SK-N-SH treated with all-trans-retinoic acid at 6 μM for 48 hours (cell line): ENCODE measurements around the gene OR6C65.

Experiments
- ATAC-seq: fragments of 200-7000 bp; cut with Tn5 transposase; 3 replicates; pipeline ENCODE4 v1.9.1; 2020; ENCODE audit warnings: mild to moderate bottlenecking, moderate library complexity
- ARNTL ChIP-seq: fragments of 450-650 bp; formaldehyde crosslinking; IDR thresholded peaks from 2 replicates; pipeline ENCODE4 v1.5.0; 2020; ENCODE audit warnings: low read depth, mild to moderate bottlenecking, moderate library complexity, borderline replicate concordance
- BACH2 ChIP-seq: fragments of 250-450 bp; sonication (Bioruptor Pico); IDR thresholded peaks from 2 replicates; pipeline ENCODE4 v1.9.0; 2021; ENCODE audit warnings: mild to moderate bottlenecking, borderline replicate concordance
- CSDC2 ChIP-seq: fragments of 250-450 bp; sonication (Bioruptor Pico); IDR thresholded peaks from 2 replicates; pipeline ENCODE4 v1.5.0; 2020; ENCODE audit warnings: mild to moderate bottlenecking, moderate library complexity
- ESRRG ChIP-seq: fragments of 250-450 bp; sonication (Bioruptor Pico); IDR thresholded peaks from 2 replicates; pipeline ENCODE4 v1.6.1; 2021; ENCODE audit warnings: mild to moderate bottlenecking
- GLIS3 ChIP-seq: fragments of 250-450 bp; sonication (Bioruptor Pico); IDR thresholded peaks from 2 replicates; pipeline ENCODE4 v1.5.0; 2020; ENCODE audit warnings: mild to moderate bottlenecking, moderate library complexity
- OSR1 ChIP-seq: fragments of 250-450 bp; sonication (Bioruptor Pico); IDR thresholded peaks from 2 replicates; pipeline ENCODE4 v1.8.0; 2022; ENCODE audit warnings: moderate library complexity, mild to moderate bottlenecking, inconsistent platforms
- RARB ChIP-seq: fragments of 250-450 bp; sonication (Bioruptor Pico); IDR thresholded peaks from 2 replicates; pipeline ENCODE4 v1.8.0; 2021; ENCODE audit warnings: mild to moderate bottlenecking, moderate library complexity
- SNAI2 ChIP-seq: fragments of 250-450 bp; sonication (Bioruptor Pico); IDR thresholded peaks from 2 replicates; pipeline ENCODE4 v1.5.0; 2020; ENCODE audit warnings: mild to moderate bottlenecking, moderate library complexity
- TCF4 ChIP-seq: fragments of 250-450 bp; sonication (Bioruptor Pico); IDR thresholded peaks from 2 replicates; pipeline ENCODE4 v1.8.0; 2021; ENCODE audit warnings: mild to moderate bottlenecking, moderate library complexity, borderline replicate concordance
- TOX ChIP-seq: fragments of 250-450 bp; sonication (Bioruptor Pico); IDR thresholded peaks from 2 replicates; pipeline ENCODE4 v1.8.0; 2021; ENCODE audit warnings: mild to moderate bottlenecking, moderate library complexity, borderline replicate concordance
- ZC3H10 ChIP-seq: fragments of 250-450 bp; sonication (Bioruptor Pico); IDR thresholded peaks from 2 replicates; pipeline ENCODE4 v1.5.1; 2021; ENCODE audit warnings: mild to moderate bottlenecking, moderate library complexity
- ZFP3 ChIP-seq: fragments of 250-450 bp; sonication (Bioruptor Pico); IDR thresholded peaks from 2 replicates; pipeline ENCODE4 v1.5.0; 2020; ENCODE audit warnings: mild to moderate bottlenecking, moderate library complexity
- ZFP30 ChIP-seq: fragments of 450-650 bp; formaldehyde crosslinking; IDR thresholded peaks from 2 replicates; pipeline ENCODE4 v1.5.0; 2022; ENCODE audit warnings: mild to moderate bottlenecking, moderate library complexity
- ZNF565 ChIP-seq: fragments of 450-650 bp; formaldehyde crosslinking; conservative IDR thresholded peaks from 2 replicates; pipeline ENCODE4 v1.5.0; 2020; ENCODE audit warnings: low read depth, mild to moderate bottlenecking, moderate library complexity
- ZNF70 ChIP-seq: fragments of 450-650 bp; formaldehyde crosslinking; IDR thresholded peaks from 2 replicates; pipeline ENCODE4 v1.5.0; 2020; ENCODE audit warnings: mild to moderate bottlenecking, moderate library complexity
- ZNF8 ChIP-seq: fragments of 450-650 bp; formaldehyde crosslinking; IDR thresholded peaks from 2 replicates; pipeline ENCODE4 v1.5.0; 2020; ENCODE audit warnings: mild to moderate bottlenecking, moderate library complexity
- TF ChIP-seq, protein P1 (sequence below): fragments of 250-450 bp; sonication (Bioruptor Pico); IDR thresholded peaks from 2 replicates; pipeline ENCODE4 v1.5.1; 2020; ENCODE audit warnings: low read depth, mild to moderate bottlenecking, moderate library complexity
- TF ChIP-seq, protein P2 (sequence below): fragments of 250-450 bp; sonication (Bioruptor Pico); IDR thresholded peaks from 2 replicates; pipeline ENCODE4 v1.5.1; 2021; ENCODE audit warnings: mild to moderate bottlenecking, moderate library complexity
- TF ChIP-seq, protein P3 (sequence below): fragments of 250-450 bp; sonication (Bioruptor Pico); IDR thresholded peaks from 2 replicates; pipeline ENCODE4 v1.8.0; 2021; ENCODE audit warnings: low read depth, mild to moderate bottlenecking, moderate library complexity, borderline replicate concordance
- TF ChIP-seq, protein P4 (sequence below): fragments of 250-450 bp; sonication (Bioruptor Pico); IDR thresholded peaks from 2 replicates; pipeline ENCODE4 v1.8.0; 2020; ENCODE audit warnings: mild to moderate bottlenecking, moderate library complexity, borderline replicate concordance

Gene OR6C65

DNA sequence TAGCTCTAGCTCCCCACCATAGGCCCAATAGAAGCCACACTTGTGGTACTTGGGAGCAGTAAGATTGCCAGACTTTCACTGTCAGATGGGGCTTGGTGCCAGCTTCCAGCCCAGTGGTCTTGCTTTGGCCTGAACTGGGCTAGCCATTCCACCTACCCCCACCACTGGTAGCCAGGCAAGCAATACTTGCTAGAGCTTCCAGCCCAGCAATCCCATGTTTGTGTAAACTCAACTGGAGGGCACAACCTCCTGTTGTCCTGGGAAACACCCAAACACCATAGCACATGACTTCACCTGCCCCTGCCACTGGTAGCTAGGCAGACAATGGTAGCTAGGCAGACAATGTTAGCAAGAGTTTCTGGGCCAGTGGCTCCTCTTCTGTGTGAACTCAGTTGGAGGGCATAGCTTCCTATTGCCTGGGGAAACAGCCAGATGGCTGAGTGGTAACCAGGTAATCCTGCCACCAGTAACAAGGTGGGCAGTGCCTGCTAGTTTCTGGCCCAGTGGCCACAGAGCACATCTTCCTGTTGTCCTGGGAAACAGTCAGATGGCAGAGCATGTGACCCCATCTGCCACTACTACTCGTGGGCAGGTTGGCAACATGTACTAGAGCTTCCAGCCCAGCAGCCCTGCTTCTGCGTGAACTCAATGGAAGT lies 20.1 kb downstream of the OR6C65 start:
- no peak for ATAC-seq
- TF ChIP-seq ZC3H10 (CRISPR knock-in tag) (no peak), BACH2 (CRISPR knock-in tag) (no peak), ESRRG (CRISPR knock-in tag) (no peak), TOX (CRISPR knock-in tag) (no peak), ZNF565 (CRISPR knock-in tag) (no peak)

DNA sequence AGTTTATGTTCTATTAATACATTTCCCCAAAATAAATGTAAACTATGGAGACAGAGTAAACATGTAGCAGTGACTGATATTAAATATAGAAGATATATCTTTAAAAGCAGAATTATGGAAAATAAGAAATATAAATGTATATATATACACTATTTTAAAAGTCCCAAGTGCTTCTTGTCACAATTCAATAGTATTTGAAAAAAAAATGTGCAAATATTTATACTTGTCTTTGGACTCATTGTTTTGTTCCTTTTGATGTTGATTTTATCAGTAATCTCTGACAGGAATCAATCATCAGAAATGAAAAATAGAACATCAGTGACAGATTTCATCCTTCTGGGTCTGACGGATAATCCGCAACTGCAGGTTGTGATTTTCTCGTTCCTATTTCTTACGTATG lies 25.6 kb downstream of the OR6C65 start, which contains the start of gene OR6C76:
TSS of gene OR6C76 (plus strand) at position 301 of the 400 bp plus-strand sequence. CDS start at position 301, 0 bp downstream.
- TF ChIP-seq ZNF70, result no peak
- no peak for TF ChIP-seq TOX (CRISPR knock-in tag)
- TF ChIP-seq ZFP30, result no peak
- TF ChIP-seq TCF4 (CRISPR knock-in tag), result no peak
- TF ChIP-seq, protein P1, sequence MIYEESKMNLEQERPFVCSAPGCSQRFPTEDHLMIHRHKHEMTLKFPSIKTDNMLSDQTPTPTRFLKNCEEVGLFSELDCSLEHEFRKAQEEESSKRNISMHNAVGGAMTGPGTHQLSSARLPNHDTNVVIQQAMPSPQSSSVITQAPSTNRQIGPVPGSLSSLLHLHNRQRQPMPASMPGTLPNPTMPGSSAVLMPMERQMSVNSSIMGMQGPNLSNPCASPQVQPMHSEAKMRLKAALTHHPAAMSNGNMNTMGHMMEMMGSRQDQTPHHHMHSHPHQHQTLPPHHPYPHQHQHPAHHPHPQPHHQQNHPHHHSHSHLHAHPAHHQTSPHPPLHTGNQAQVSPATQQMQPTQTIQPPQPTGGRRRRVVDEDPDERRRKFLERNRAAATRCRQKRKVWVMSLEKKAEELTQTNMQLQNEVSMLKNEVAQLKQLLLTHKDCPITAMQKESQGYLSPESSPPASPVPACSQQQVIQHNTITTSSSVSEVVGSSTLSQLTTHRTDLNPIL (CRISPR knock-in tag), result no peak
- no peak for TF ChIP-seq GLIS3
- TF ChIP-seq CSDC2 (CRISPR knock-in tag), result no peak
- no peak for TF ChIP-seq ARNTL (CRISPR knock-in tag)
- TF ChIP-seq OSR1 (CRISPR knock-in tag), result no peak
- TF ChIP-seq, protein P2, sequence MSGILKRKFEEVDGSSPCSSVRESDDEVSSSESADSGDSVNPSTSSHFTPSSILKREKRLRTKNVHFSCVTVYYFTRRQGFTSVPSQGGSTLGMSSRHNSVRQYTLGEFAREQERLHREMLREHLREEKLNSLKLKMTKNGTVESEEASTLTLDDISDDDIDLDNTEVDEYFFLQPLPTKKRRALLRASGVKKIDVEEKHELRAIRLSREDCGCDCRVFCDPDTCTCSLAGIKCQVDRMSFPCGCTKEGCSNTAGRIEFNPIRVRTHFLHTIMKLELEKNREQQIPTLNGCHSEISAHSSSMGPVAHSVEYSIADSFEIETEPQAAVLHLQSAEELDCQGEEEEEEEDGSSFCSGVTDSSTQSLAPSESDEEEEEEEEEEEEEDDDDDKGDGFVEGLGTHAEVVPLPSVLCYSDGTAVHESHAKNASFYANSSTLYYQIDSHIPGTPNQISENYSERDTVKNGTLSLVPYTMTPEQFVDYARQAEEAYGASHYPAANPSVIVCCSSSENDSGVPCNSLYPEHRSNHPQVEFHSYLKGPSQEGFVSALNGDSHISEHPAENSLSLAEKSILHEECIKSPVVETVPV, result no peak
- TF ChIP-seq SNAI2 (CRISPR knock-in tag), result no peak
- no peak for TF ChIP-seq ZNF565 (CRISPR knock-in tag)
- TF ChIP-seq, protein P3, sequence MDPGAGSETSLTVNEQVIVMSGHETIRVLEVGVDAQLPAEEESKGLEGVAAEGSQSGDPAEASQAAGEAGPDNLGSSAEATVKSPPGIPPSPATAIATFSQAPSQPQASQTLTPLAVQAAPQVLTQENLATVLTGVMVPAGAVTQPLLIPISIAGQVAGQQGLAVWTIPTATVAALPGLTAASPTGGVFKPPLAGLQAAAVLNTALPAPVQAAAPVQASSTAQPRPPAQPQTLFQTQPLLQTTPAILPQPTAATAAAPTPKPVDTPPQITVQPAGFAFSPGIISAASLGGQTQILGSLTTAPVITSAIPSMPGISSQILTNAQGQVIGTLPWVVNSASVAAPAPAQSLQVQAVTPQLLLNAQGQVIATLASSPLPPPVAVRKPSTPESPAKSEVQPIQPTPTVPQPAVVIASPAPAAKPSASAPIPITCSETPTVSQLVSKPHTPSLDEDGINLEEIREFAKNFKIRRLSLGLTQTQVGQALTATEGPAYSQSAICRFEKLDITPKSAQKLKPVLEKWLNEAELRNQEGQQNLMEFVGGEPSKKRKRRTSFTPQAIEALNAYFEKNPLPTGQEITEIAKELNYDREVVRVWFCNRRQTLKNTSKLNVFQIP (CRISPR knock-in tag), result no peak
- TF ChIP-seq, protein P4, sequence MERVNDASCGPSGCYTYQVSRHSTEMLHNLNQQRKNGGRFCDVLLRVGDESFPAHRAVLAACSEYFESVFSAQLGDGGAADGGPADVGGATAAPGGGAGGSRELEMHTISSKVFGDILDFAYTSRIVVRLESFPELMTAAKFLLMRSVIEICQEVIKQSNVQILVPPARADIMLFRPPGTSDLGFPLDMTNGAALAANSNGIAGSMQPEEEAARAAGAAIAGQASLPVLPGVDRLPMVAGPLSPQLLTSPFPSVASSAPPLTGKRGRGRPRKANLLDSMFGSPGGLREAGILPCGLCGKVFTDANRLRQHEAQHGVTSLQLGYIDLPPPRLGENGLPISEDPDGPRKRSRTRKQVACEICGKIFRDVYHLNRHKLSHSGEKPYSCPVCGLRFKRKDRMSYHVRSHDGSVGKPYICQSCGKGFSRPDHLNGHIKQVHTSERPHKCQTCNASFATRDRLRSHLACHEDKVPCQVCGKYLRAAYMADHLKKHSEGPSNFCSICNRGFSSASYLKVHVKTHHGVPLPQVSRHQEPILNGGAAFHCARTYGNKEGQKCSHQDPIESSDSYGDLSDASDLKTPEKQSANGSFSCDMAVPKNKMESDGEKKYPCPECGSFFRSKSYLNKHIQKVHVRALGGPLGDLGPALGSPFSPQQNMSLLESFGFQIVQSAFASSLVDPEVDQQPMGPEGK (CRISPR knock-in tag), result no peak
- TF ChIP-seq ESRRG (CRISPR knock-in tag), result no peak
- no peak for TF ChIP-seq RARB (CRISPR knock-in tag)
- TF ChIP-seq ZFP3 (CRISPR knock-in tag), result no peak
- TF ChIP-seq ZNF8 (CRISPR knock-in tag), result no peak

DNA sequence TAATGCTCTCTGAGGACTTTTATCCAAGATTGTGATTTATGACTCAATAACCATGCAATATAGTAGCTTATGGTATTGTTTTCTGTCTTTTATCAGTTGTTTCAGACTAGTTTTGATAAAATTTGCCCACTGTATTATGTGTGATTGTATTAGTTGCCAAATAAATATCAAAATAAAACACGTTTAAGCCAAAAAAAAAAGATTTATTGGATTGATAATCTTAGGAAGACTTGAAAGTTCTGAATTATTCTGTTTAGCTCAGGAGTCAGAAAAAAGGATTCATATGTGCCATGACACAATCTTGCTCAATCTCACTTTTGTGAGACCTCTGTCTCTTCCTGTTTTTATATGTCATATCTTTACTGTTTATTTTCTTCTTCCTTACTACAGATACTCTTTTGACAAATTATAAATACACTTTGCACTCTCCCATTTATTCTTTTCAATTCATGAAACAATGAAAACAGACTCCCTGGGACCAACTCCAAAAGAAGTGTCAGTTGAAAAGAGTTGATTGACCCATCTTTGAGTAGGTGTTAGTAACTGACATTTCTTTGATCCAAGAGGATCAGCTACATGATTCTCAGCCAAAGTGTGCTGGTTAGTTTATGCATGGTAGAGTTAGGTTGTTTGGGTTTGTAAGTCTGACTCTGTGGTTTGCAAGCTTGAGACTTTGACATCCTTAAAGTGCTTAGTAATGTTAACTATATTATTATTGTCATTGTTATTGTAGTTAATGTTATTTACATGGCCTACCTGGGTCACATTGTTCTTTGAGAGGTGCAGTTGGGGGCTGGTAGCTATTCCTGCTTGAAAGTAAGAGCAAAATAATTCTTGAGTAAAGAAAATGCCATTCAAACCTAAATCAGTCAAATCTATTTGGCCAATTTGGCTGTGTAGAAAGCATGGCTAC lies 28.3 kb downstream of the OR6C65 start:
- ATAC-seq, result no peak
- no peak for TF ChIP-seq ZNF565 (CRISPR knock-in tag)
- no peak for TF ChIP-seq GLIS3
- TF ChIP-seq CSDC2 (CRISPR knock-in tag), result no peak
- TF ChIP-seq ZFP30, result no peak
- TF ChIP-seq TOX (CRISPR knock-in tag), result no peak
- TF ChIP-seq, protein P3 (CRISPR knock-in tag), result no peak
- TF ChIP-seq SNAI2 (CRISPR knock-in tag), result no peak
- TF ChIP-seq ARNTL (CRISPR knock-in tag), result no peak
- TF ChIP-seq, protein P1 (CRISPR knock-in tag), result no peak
- TF ChIP-seq, protein P4 (CRISPR knock-in tag), result no peak

More for the DNA sequence above, 25.6 kb downstream of the OR6C65 start, which contains the start of gene OR6C76:
- no peak for ATAC-seq
